ENCODE measurements around the gene SERPINA12.

GRCh38 chr14:94539181-94539580 lies 29.9 kb upstream of the SERPINA12 start:
- no peak for TF ChIP-seq CTCF (IDR thresholded peaks at IDR 0.05)
- no peak for TF ChIP-seq POLR2A (IDR thresholded peaks at IDR 0.05)

Data from right lobe of liver (tissue), 4 donors.